Activated naive CD4-positive, alpha-beta T cell treated with anti-CD3 and anti-CD28 coated beads, Interleukin-2, amount 10 ng/mL, durations not matched to agents 7 days and 5 days (primary cell): ENCODE data around the gene RPH3AL.
A peak's percentile ranks its signal among the peaks of the same experiment; 100 is the strongest.

Experiments used
- CTCF ChIA-PET: fragments of 350-600 bp; sonication (Branson Sonifier 250); formaldehyde crosslinking; loops from one replicate; lab custom pipeline; 2021; ENCODE audit warnings: antibody characterized with exemption; lab: Charles Lee
- DNase-seq: peaks from one replicate; pipeline ENCODE4 v3.0.0-alpha.2; 2020
- H3K27ac Mint-ChIP-seq: one replicate; pipeline ENCODE4 v1.8.0; 2021; ENCODE audit warnings: mild to moderate bottlenecking, moderate library complexity, mixed read lengths
- H3K27me3 Mint-ChIP-seq: one replicate; pipeline ENCODE4 v1.8.0; 2021; ENCODE audit warnings: mild to moderate bottlenecking, mixed read lengths
- H3K36me3 Mint-ChIP-seq: one replicate; pipeline ENCODE4 v1.8.0; 2021; ENCODE audit warnings: mixed read lengths
- H3K4me1 Mint-ChIP-seq: one replicate; pipeline ENCODE4 v1.8.0; 2021; ENCODE audit warnings: mixed read lengths
- H3K4me3 Mint-ChIP-seq: one replicate; pipeline ENCODE4 v1.8.0; 2021; ENCODE audit warnings: mild to moderate bottlenecking, moderate library complexity, mixed read lengths
- H3K9me3 Mint-ChIP-seq: one replicate; pipeline ENCODE4 v1.8.0; 2021; ENCODE audit warnings: mixed read lengths

Gene RPH3AL

GRCh38 chr17:263773-264172, 88.8 kb downstream of the RPH3AL start:
- DNase-seq: no peak
- Mint-ChIP-seq H3K9me3 (no peaks in the 10 kb centered on the region), H3K27me3 (peaks cover 25% of the 10 kb centered on the region), H3K4me3 (no peak overlapping the region), H3K4me1 (no peaks in the 10 kb centered on the region), H3K27ac (no peak overlapping the region), H3K36me3 (no peaks in the 10 kb centered on the region)
- CTCF ChIA-PET: no interaction called here

GRCh38 chr17:263271-263670, 89.3 kb downstream of the RPH3AL start:
- Mint-ChIP-seq H3K4me3 (no peak overlapping the region), H3K27ac (no peak overlapping the region), H3K4me1 (no peaks in the 10 kb centered on the region), H3K27me3 (peaks cover 25% of the 10 kb centered on the region), H3K36me3 (no peaks in the 10 kb centered on the region), H3K9me3 (no peaks in the 10 kb centered on the region)
- DNase-seq: no peak
- CTCF ChIA-PET: no interaction called here

- Mint-ChIP-seq H3K4me1 (no peaks in the 10 kb centered on the region), H3K36me3 (no peaks in the 10 kb centered on the region), H3K27ac (no peak overlapping the region), H3K9me3 (no peaks in the 10 kb centered on the region), H3K27me3 (peaks cover 14% of the 10 kb centered on the region), H3K4me3 (no peak overlapping the region)
- CTCF ChIA-PET: no interaction called here
- DNase-seq: no peak
Observed at GRCh38 chr17:261635-262034, 91.0 kb downstream of the RPH3AL start.

- no peaks in the 10 kb centered on the region for H3K36me3 Mint-ChIP-seq
- no peaks in the 10 kb centered on the region for H3K4me1 Mint-ChIP-seq
- H3K27ac Mint-ChIP-seq: peak overlapping the region; percentile 52
- no peaks in the 10 kb centered on the region for H3K9me3 Mint-ChIP-seq
- DNase-seq: no peak
- CTCF ChIA-PET: no interaction called here
- no peak overlapping the region for H3K4me3 Mint-ChIP-seq
- H3K27me3 Mint-ChIP-seq: peaks cover 10% of the 10 kb centered on the region
Observed at GRCh38 chr17:260944-261343, 91.7 kb downstream of the RPH3AL start.

GRCh38 chr17:260031-260791, 92.4 kb downstream of the RPH3AL start:
- Mint-ChIP-seq H3K4me3 (no peak overlapping the region), H3K27me3 (peaks cover 10% of the 10 kb centered on the region), H3K27ac (no peak overlapping the region), H3K9me3 (no peaks in the 10 kb centered on the region), H3K4me1 (no peaks in the 10 kb centered on the region), H3K36me3 (no peaks in the 10 kb centered on the region)
- CTCF ChIA-PET: interaction anchor here (0.5 kb wide), 1 partner anchor 47 kb away, joined by 3 read pairs; no protein-coding TSS in a partner anchor
- peak; percentile 18 for DNase-seq

- CTCF ChIA-PET: interaction anchor here (0.5 kb wide), 1 partner anchor 47 kb away, joined by 3 read pairs; no protein-coding TSS in a partner anchor
- DNase-seq: peak; percentile 5
- H3K27ac Mint-ChIP-seq: no peak overlapping the region
- H3K9me3 Mint-ChIP-seq: no peaks in the 10 kb centered on the region
- H3K27me3 Mint-ChIP-seq: peaks cover 10% of the 10 kb centered on the region
- H3K4me3 Mint-ChIP-seq: no peak overlapping the region
- no peaks in the 10 kb centered on the region for H3K4me1 Mint-ChIP-seq
- H3K36me3 Mint-ChIP-seq: no peaks in the 10 kb centered on the region
Observed at GRCh38 chr17:259341-259976, 93.1 kb downstream of the RPH3AL start.

- no peak overlapping the region for H3K4me3 Mint-ChIP-seq
- H3K9me3 Mint-ChIP-seq: no peaks in the 10 kb centered on the region
- CTCF ChIA-PET: no interaction called here
- no peak overlapping the region for H3K27ac Mint-ChIP-seq
- peak; percentile 2 for DNase-seq
- H3K36me3 Mint-ChIP-seq: no peaks in the 10 kb centered on the region
- peaks cover 10% of the 10 kb centered on the region for H3K27me3 Mint-ChIP-seq
- no peaks in the 10 kb centered on the region for H3K4me1 Mint-ChIP-seq
Observed at GRCh38 chr17:258906-259305, 93.7 kb downstream of the RPH3AL start.

GRCh38 chr17:258045-258734, 94.4 kb downstream of the RPH3AL start:
- Mint-ChIP-seq H3K9me3 (no peaks in the 10 kb centered on the region), H3K27ac (peak overlapping the region; percentile 35), H3K36me3 (no peaks in the 10 kb centered on the region), H3K27me3 (peaks cover 10% of the 10 kb centered on the region), H3K4me3 (no peak overlapping the region), H3K4me1 (no peaks in the 10 kb centered on the region)
- peak; percentile 17 for DNase-seq
- CTCF ChIA-PET: no interaction called here

GRCh38 chr17:253091-253846, 99.3 kb downstream of the RPH3AL start:
- Mint-ChIP-seq H3K4me3 (no peak overlapping the region), H3K9me3 (no peaks in the 10 kb centered on the region), H3K4me1 (no peaks in the 10 kb centered on the region), H3K27me3 (no peaks in the 10 kb centered on the region), H3K27ac (no peak overlapping the region), H3K36me3 (no peaks in the 10 kb centered on the region)
- DNase-seq: no peak
- CTCF ChIA-PET: no interaction called here

GRCh38 chr17:252456-252855, 100.2 kb downstream of the RPH3AL start:
- Mint-ChIP-seq H3K27ac (no peak overlapping the region), H3K36me3 (no peaks in the 10 kb centered on the region), H3K4me3 (no peak overlapping the region), H3K9me3 (no peaks in the 10 kb centered on the region), H3K27me3 (no peaks in the 10 kb centered on the region), H3K4me1 (no peaks in the 10 kb centered on the region)
- CTCF ChIA-PET: no interaction called here
- DNase-seq: no peak

GRCh38 chr17:251531-251930, 101.1 kb downstream of the RPH3AL start:
- no peak overlapping the region for H3K27ac Mint-ChIP-seq
- H3K27me3 Mint-ChIP-seq: no peaks in the 10 kb centered on the region
- no peaks in the 10 kb centered on the region for H3K9me3 Mint-ChIP-seq
- DNase-seq: no peak
- no peak overlapping the region for H3K4me3 Mint-ChIP-seq
- no peaks in the 10 kb centered on the region for H3K36me3 Mint-ChIP-seq
- CTCF ChIA-PET: no interaction called here
- H3K4me1 Mint-ChIP-seq: no peaks in the 10 kb centered on the region

- Mint-ChIP-seq H3K4me3 (no peak overlapping the region), H3K36me3 (no peaks in the 10 kb centered on the region), H3K9me3 (no peaks in the 10 kb centered on the region), H3K27ac (no peak overlapping the region), H3K27me3 (no peaks in the 10 kb centered on the region), H3K4me1 (no peaks in the 10 kb centered on the region)
- CTCF ChIA-PET: interaction anchor here (0.7 kb wide), 1 partner anchor 750 kb away, joined by 3 read pairs; no protein-coding TSS in a partner anchor
- DNase-seq: no peak
Observed at GRCh38 chr17:250487-251300, 101.9 kb downstream of the RPH3AL start.

- H3K4me3 Mint-ChIP-seq: no peak overlapping the region
- H3K27ac Mint-ChIP-seq: no peak overlapping the region
- no peak for DNase-seq
- H3K36me3 Mint-ChIP-seq: no peaks in the 10 kb centered on the region
- CTCF ChIA-PET: interaction anchor here (0.7 kb wide), 1 partner anchor 751 kb away, joined by 3 read pairs; no protein-coding TSS in a partner anchor
- no peaks in the 10 kb centered on the region for H3K27me3 Mint-ChIP-seq
- peaks cover 6% of the 10 kb centered on the region for H3K9me3 Mint-ChIP-seq
- H3K4me1 Mint-ChIP-seq: no peaks in the 10 kb centered on the region
Observed at GRCh38 chr17:249236-249993, 103.2 kb downstream of the RPH3AL start.
